GM12878 (cell line): ENCODE results near the gene ABCG4. TPM values are rescaled to one million over a fixed set of nuclear protein-coding genes. Genes with fewer than 3 reads are reported as not detected.

Experiments
- EED ChIP-seq: sonication (generic); IDR thresholded peaks from 2 replicates; pipeline ENCODE4 v1.6.1; 2016; ENCODE audit warnings: antibody characterized with exemption, low read depth
- IRF5 ChIP-seq: fragments of 450-650 bp; IDR thresholded peaks from 2 replicates; pipeline ENCODE4 v1.6.1; 2017; ENCODE audit warnings: borderline replicate concordance
- JUND ChIP-seq: IDR thresholded peaks from 2 replicates; pipeline ENCODE4 v1.6.1; 2012; ENCODE audit warnings: low read depth, mild to moderate bottlenecking, low read length, improper control_type of control experiment, moderate library complexity
- KDM1A ChIP-seq: fragments of 200-600 bp; sonication (generic); IDR thresholded peaks from 2 replicates; pipeline ENCODE4 v1.6.1; 2016; ENCODE audit warnings: borderline replicate concordance
- NFYA ChIP-seq: IDR thresholded peaks from 2 replicates; pipeline ENCODE4 v1.6.1; 2011; ENCODE audit warnings: low read depth, mild to moderate bottlenecking, low read length, improper control_type of control experiment, borderline replicate concordance
- NKRF ChIP-seq: fragments of 450-650 bp; conservative IDR thresholded peaks from 2 replicates; pipeline ENCODE4 v1.6.1; 2017; ENCODE audit warnings: mild to moderate bottlenecking, moderate library complexity
- NR2C1 ChIP-seq: fragments of 450-650 bp; IDR thresholded peaks from 2 replicates; pipeline ENCODE4 v1.6.1; 2017; ENCODE audit warnings: antibody characterized with exemption, mild to moderate bottlenecking, moderate library complexity
- PAX5 ChIP-seq: IDR thresholded peaks from 2 replicates; pipeline ENCODE4 v1.6.1; 2011; ENCODE audit warnings: low read depth, low read length, borderline replicate concordance
- POU2F2 ChIP-seq: IDR thresholded peaks from 3 replicates; pipeline ENCODE4 v1.6.1; 2011; ENCODE audit warnings: low read depth, mild to moderate bottlenecking, low read length, borderline replicate concordance
- RAD51 ChIP-seq: fragments of 450-650 bp; IDR thresholded peaks from 2 replicates; pipeline ENCODE4 v1.6.1; 2016; ENCODE audit warnings: moderate library complexity, mild to moderate bottlenecking, inconsistent platforms
- RFX5 ChIP-seq: IDR thresholded peaks from 2 replicates; pipeline ENCODE4 v1.6.1; 2011; ENCODE audit warnings: low read depth, low read length, improper control_type of control experiment
- SIN3A ChIP-seq: IDR thresholded peaks from 2 replicates; pipeline ENCODE4 v1.6.1; 2012; ENCODE audit warnings: low read depth, low read length, improper control_type of control experiment
- SRF ChIP-seq, 2 experiments: IDR thresholded peaks; 2 replicates each; pipeline ENCODE4 v1.6.1; 2011; ENCODE audit warnings: low read depth in 2 of 2, low read length in 2 of 2, mild to moderate bottlenecking in 1 of 2, moderate library complexity in 1 of 2
- TCF12 ChIP-seq: IDR thresholded peaks from 2 replicates; pipeline ENCODE4 v1.6.1; 2011; ENCODE audit warnings: low read depth, mild to moderate bottlenecking, low read length
- ZBTB11 ChIP-seq: fragments of 450-650 bp; formaldehyde crosslinking; IDR thresholded peaks from 2 replicates; pipeline ENCODE4 v1.5.0; 2022; ENCODE audit warnings: mild to moderate bottlenecking, missing genetic modification characterization
- ZNF207 ChIP-seq: fragments of 450-650 bp; IDR thresholded peaks from 2 replicates; pipeline ENCODE4 v1.6.1; 2014; ENCODE audit warnings: antibody characterized with exemption, mild to moderate bottlenecking, borderline replicate concordance
- ZNF24 ChIP-seq: fragments of 450-650 bp; IDR thresholded peaks from 2 replicates; pipeline ENCODE4 v1.6.1; 2017; ENCODE audit warnings: antibody characterized with exemption, mild to moderate bottlenecking
- ZNF384 ChIP-seq: IDR thresholded peaks from 2 replicates; pipeline ENCODE4 v1.6.1; 2012; ENCODE audit warnings: low read depth, mild to moderate bottlenecking, low read length, improper control_type of control experiment, borderline replicate concordance
- polyA plus RNA-seq, 11 experiments: library from polyadenylated mRNA; depleted of rRNA in 4 of 11; unstranded in 6 of 11; stranded (reverse) in 5 of 11; fragments of >200 nt; fragmentation: Nextera tagmentation in 4 of 11; fragmentation: Illumina TruSeq in 1 of 11; extraction: Ambion mirVana in 4 of 11; extraction: Trizol in 1 of 11; gene quantifications; 1 replicate in 1 of 11; 2 replicates in 10 of 11; pipeline versions ENCODE4 v1.2.1 to v1.2.3, GENCODE V29; 2011 to 2016; ENCODE audit warnings: inconsistent platforms in 2 of 11, missing spikeins in 2 of 11, low read depth in 1 of 11
- total RNA-seq, 4 experiments: library from RNA; depleted of rRNA in 3 of 4; stranded (reverse); fragments of >200 nt in 3 of 4; fragmentation: Illumina TruSeq in 1 of 4; extraction: Trizol in 1 of 4; gene quantifications; 2 replicates each; pipeline versions ENCODE4 v1.2.1 to v1.2.3, GENCODE V29; 2013 to 2021

Gene ABCG4
- total and polyA plus RNA-seq, 10 of the 15 experiments (the other 5 are each of a cell fraction or from before 2014, with no cell fraction given), result not detected

DNA sequence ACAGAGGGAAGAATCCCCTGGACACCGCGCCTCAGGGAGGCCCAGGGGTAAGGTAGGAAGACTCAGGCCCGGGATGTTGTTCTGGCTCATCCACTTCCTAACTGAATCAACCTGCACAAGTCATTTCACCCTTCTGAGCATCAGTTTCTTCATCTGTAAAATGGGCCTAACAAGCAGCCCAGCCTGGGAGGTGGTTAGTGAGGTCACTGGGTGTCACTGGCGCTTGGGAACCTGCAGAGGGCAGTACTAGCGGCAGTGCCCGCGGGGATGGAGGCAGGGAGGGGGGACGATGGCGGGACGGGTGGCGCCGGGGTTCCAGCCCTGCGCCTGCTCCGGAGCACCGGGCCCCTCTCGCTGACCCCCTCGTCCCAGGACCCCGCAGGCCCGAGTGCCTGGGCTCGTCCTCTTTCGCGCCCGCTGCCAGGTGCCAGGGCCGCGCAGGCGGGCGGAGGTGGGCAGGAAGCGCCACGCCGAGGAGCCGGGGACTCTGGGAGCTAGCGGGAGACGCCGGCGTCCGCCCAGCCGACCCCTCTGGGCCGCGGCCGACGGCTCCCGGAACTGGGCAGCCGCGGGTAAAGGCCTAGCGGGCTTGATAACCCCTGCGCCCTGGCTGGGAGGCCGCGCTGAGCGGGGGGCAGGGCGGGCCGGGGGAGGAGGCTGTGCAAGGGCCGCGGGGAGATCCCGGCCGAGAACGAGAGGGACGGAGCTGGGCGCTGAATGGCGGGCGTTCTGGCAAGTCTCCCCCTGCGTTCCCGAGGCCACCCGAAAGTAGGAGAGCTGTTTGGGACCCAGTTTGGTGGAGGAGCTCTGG, 19.8 kb downstream of the ABCG4 start, which contains the start of gene NLRX1 (continued):
- TF ChIP-seq RAD51, result no peak
- TF ChIP-seq ZNF24, result no peak
- 0 out of 3 replicates have a peak, but pooled peaks have one; percentile 35 for TF ChIP-seq POU2F2
- TF ChIP-seq JUND, result no peak
- TF ChIP-seq RFX5, result 0 out of 2 replicates have a peak, but pooled peaks have one; percentile 24
- TF ChIP-seq NKRF, result peak; percentile 71
- TF ChIP-seq ZNF384, result no peak
- TF ChIP-seq KDM1A, result no peak
- 0 out of 2 replicates have a peak, but pooled peaks have one; percentile 19 for TF ChIP-seq NR2C1
- no peak for TF ChIP-seq IRF5
- TF ChIP-seq SRF (IDR thresholded peaks at IDR 0.05; ENCODE audit: low read depth in 2 of 2, low read length in 2 of 2), result no peak
- TF ChIP-seq ZNF207, result peak; percentile 80; the same call in 1 of the 2 replicates
- TF ChIP-seq SIN3A, result 0 out of 2 replicates have a peak, but pooled peaks have one; percentile 38
- peak; percentile 36; the same call in 1 of the 2 replicates for TF ChIP-seq EED
- no peak for TF ChIP-seq NFYA
- TF ChIP-seq ZBTB11 (CRISPR knock-in tag), result no peak
- 0 out of 2 replicates have a peak, but pooled peaks have one; percentile 25 for TF ChIP-seq TCF12
- TF ChIP-seq PAX5, result no peak
- TF ChIP-seq, all 136 proteins: peak for 50
